H1 (cell line): ENCODE data around the gene SMYD3. TPM values are rescaled to one million over a fixed set of nuclear protein-coding genes. Genes with fewer than 3 reads are reported as not detected.

ENCODE experiments used
- CTCF ChIA-PET: fragments of 300-600 bp; sonication (Branson Sonifier 250); formaldehyde crosslinking; loops from one replicate; lab custom pipeline; 2021; ENCODE audit not compliant: partially characterized antibody; lab: Charles Lee
- POLR2A ChIA-PET: fragments of 300-600 bp; sonication (Branson Sonifier 250); formaldehyde crosslinking; loops from one replicate; lab custom pipeline; 2021; ENCODE audit warnings: inconsistent platforms; ENCODE audit not compliant: partially characterized antibody; lab: Charles Lee
- DNase-seq, 2 experiments: peaks; one replicate each; pipeline versions ENCODE4 v3.0.0 to v3.0.0-alpha.2; 2010 to 2022; ENCODE audit warnings: low spot score in 2 of 2, low read depth in 1 of 2, mixed read lengths in 1 of 2
- FAIRE-seq: peaks from 2 replicates; lab custom pipeline; 2011; peaks lifted over from hg19 to GRCh38; lab: Jason Lieb, UNC
- H2AFZ ChIP-seq: 2 replicates; pipeline ENCODE4 v1.8.1; 2012; ENCODE audit warnings: low read length, inconsistent platforms
- H2AK5ac ChIP-seq: 2 replicates; pipeline ENCODE4 v1.6.1; 2013; ENCODE audit warnings: low read depth, low read length
- H2BK120ac ChIP-seq: replicated peaks from 2 replicates; pipeline ENCODE3; 2013; ENCODE audit warnings: low read depth, low read length, inconsistent platforms
- H2BK12ac ChIP-seq: 2 replicates; pipeline ENCODE4 v1.6.1; 2013; ENCODE audit warnings: low read depth, low read length
- H2BK15ac ChIP-seq: 2 replicates; pipeline ENCODE4 v1.6.1; 2013; ENCODE audit warnings: low read length
- H2BK20ac ChIP-seq: 2 replicates; pipeline ENCODE4 v1.6.1; 2013; ENCODE audit warnings: low read length
- H2BK5ac ChIP-seq: 2 replicates; pipeline ENCODE4 v1.6.1; 2013; ENCODE audit warnings: low read depth, low read length
- H3K14ac ChIP-seq: 2 replicates; pipeline ENCODE4 v1.6.1; 2013; ENCODE audit warnings: inconsistent platforms; ENCODE audit not compliant: insufficient read length
- H3K18ac ChIP-seq: 2 replicates; pipeline ENCODE4 v1.6.1; 2013; ENCODE audit warnings: low read length; ENCODE audit errors: extremely low read depth
- H3K23ac ChIP-seq: 2 replicates; pipeline ENCODE4 v1.6.1; 2013; ENCODE audit warnings: inconsistent platforms; ENCODE audit not compliant: insufficient read length
- H3K23me2 ChIP-seq: 2 replicates; pipeline ENCODE4 v1.6.1; 2013; ENCODE audit warnings: low read depth, low read length
- H3K27ac ChIP-seq: 2 replicates; pipeline ENCODE4 v1.6.1; 2011; ENCODE audit warnings: low read depth, low read length, inconsistent platforms
- H3K27me3 ChIP-seq, 4 experiments: replicated peaks in 1 of 4; 1 replicate in 1 of 4; 2 replicates in 3 of 4; pipeline versions ENCODE4 v1.6.1 to v1.8.1; 2011 to 2013; ENCODE audit warnings: low read length in 3 of 4, mild to moderate bottlenecking in 3 of 4, inconsistent platforms in 2 of 4, mixed read lengths in 2 of 4, moderate library complexity in 1 of 4; ENCODE audit not compliant: control insufficient read depth in 3 of 4, insufficient read depth in 3 of 4; ENCODE audit errors: extremely low read depth in 1 of 4
- H3K36me3 ChIP-seq, 4 experiments: 2 replicates each; pipeline versions ENCODE4 v1.6.1 to v1.8.1; 2011 to 2013; ENCODE audit warnings: mild to moderate bottlenecking in 4 of 4, low read length in 3 of 4, moderate library complexity in 2 of 4, control low read depth in 1 of 4, inconsistent platforms in 1 of 4; ENCODE audit not compliant: insufficient read depth in 4 of 4, control insufficient read depth in 2 of 4
- H3K4ac ChIP-seq: replicated peaks from 2 replicates; pipeline ENCODE3; 2013; ENCODE audit warnings: low read length, low read depth, mixed read lengths, inconsistent platforms; ENCODE audit not compliant: insufficient read length
- H3K4me1 ChIP-seq, 4 experiments: replicated peaks in 1 of 4; 1 replicate in 1 of 4; 2 replicates in 3 of 4; pipeline versions ENCODE4 v1.6.1 to v1.8.1; 2011 to 2013; ENCODE audit warnings: low read length in 3 of 4, inconsistent platforms in 2 of 4, mixed read lengths in 1 of 4; ENCODE audit not compliant: insufficient read depth in 4 of 4, control insufficient read depth in 3 of 4
- H3K4me2 ChIP-seq, 2 experiments: 2 replicates each; pipeline versions ENCODE4 v1.6.1 to v1.8.1; 2011 to 2013; ENCODE audit warnings: low read depth in 2 of 2, low read length in 2 of 2, control low read depth in 1 of 2, inconsistent platforms in 1 of 2, mild to moderate bottlenecking in 1 of 2; ENCODE audit not compliant: insufficient read depth in 1 of 2
- H3K4me3 ChIP-seq, 4 experiments: fragments of 200-600, 300-600 bp in 1 of 4; sonication (generic), shearing (Covaris generic), sonication (Bioruptor Twin) in 1 of 4; 2 replicates each; pipeline versions ENCODE4 v1.5.1 to v1.8.1; 2011 to 2016; ENCODE audit warnings: low read length in 4 of 4, low read depth in 3 of 4, control low read depth in 2 of 4, inconsistent platforms in 2 of 4, mild to moderate bottlenecking in 2 of 4, mixed read lengths in 1 of 4, moderate library complexity in 1 of 4; ENCODE audit not compliant: insufficient read depth in 2 of 4; ENCODE audit errors: extremely low read depth in 1 of 4
- H3K56ac ChIP-seq: replicated peaks from 2 replicates; pipeline ENCODE3; 2013; ENCODE audit warnings: low read depth, mild to moderate bottlenecking, mixed read lengths, low read length, inconsistent platforms; ENCODE audit not compliant: insufficient read length
- H3K79me1 ChIP-seq: 2 replicates; pipeline ENCODE4 v1.6.1; 2013; ENCODE audit warnings: low read depth, low read length, control low read depth
- H3K79me2 ChIP-seq, 2 experiments: 2 replicates each; pipeline versions ENCODE4 v1.6.1 to v1.8.1; 2012 to 2013; ENCODE audit warnings: low read length in 2 of 2, mild to moderate bottlenecking in 2 of 2, inconsistent platforms in 1 of 2; ENCODE audit not compliant: insufficient read depth in 2 of 2, control insufficient read depth in 1 of 2
- H3K9ac ChIP-seq, 4 experiments: replicated peaks in 1 of 4; 1 replicate in 1 of 4; 2 replicates in 3 of 4; pipeline versions ENCODE4 v1.6.1 to v1.8.1; 2011 to 2013; ENCODE audit warnings: low read depth in 3 of 4, low read length in 3 of 4, control low read depth in 2 of 4, mild to moderate bottlenecking in 2 of 4, moderate library complexity in 2 of 4, inconsistent platforms in 1 of 4; ENCODE audit errors: extremely low read depth in 1 of 4
- H3K9me3 ChIP-seq, 2 experiments: 2 replicates each; pipeline versions ENCODE4 v1.6.1 to v1.8.1; 2012 to 2013; ENCODE audit warnings: mild to moderate bottlenecking in 2 of 2, moderate library complexity in 2 of 2, control low read depth in 1 of 2, inconsistent platforms in 1 of 2, low read depth in 1 of 2, low read length in 1 of 2, mixed read lengths in 1 of 2; ENCODE audit not compliant: insufficient read depth in 2 of 2
- H4K20me1 ChIP-seq, 2 experiments: replicated peaks in 1 of 2; 2 replicates each; pipeline versions ENCODE3 to v1.8.1; 2011 to 2013; ENCODE audit warnings: inconsistent platforms in 2 of 2, low read length in 2 of 2, mild to moderate bottlenecking in 1 of 2; ENCODE audit not compliant: insufficient read depth in 2 of 2, control insufficient read depth in 1 of 2
- H4K5ac ChIP-seq: 2 replicates; pipeline ENCODE4 v1.6.1; 2013; ENCODE audit warnings: low read length, low read depth, mixed read lengths, inconsistent platforms; ENCODE audit not compliant: insufficient read length
- H4K8ac ChIP-seq: 2 replicates; pipeline ENCODE4 v1.8.0; 2013; ENCODE audit warnings: mild to moderate bottlenecking, moderate library complexity, low read length, inconsistent platforms; ENCODE audit not compliant: insufficient read depth; ENCODE audit errors: extremely low read depth
- H4K91ac ChIP-seq: replicated peaks from 2 replicates; pipeline ENCODE3; 2013; ENCODE audit warnings: low read length, mixed read lengths, inconsistent platforms; ENCODE audit not compliant: insufficient read length
- BCL11A ChIP-seq, 2 experiments: IDR thresholded peaks; one replicate each; pipeline ENCODE4 v1.6.1; 2011; ENCODE audit warnings: low read depth in 2 of 2, low read length in 2 of 2, mild to moderate bottlenecking in 2 of 2
- CBX5 ChIP-seq: fragments of 300-800, 300-1000 bp; sonication (generic); IDR thresholded peaks from 2 replicates; pipeline ENCODE4 v1.7.1; 2016; ENCODE audit warnings: antibody characterized with exemption, low read length, low read depth
- CREB1 ChIP-seq: IDR thresholded peaks from 2 replicates; pipeline ENCODE4 v1.6.1; 2012; ENCODE audit warnings: inconsistent platforms
- E2F6 ChIP-seq: IDR thresholded peaks from 2 replicates; pipeline ENCODE4 v1.6.1; 2012; ENCODE audit warnings: inconsistent platforms
- EP300 ChIP-seq, 2 experiments: IDR thresholded peaks; 1 replicate in 1 of 2; 2 replicates in 1 of 2; pipeline ENCODE4 v1.6.1; 2011 to 2012; ENCODE audit warnings: low read depth in 2 of 2, low read length in 2 of 2, mild to moderate bottlenecking in 2 of 2, borderline replicate concordance in 1 of 2, inconsistent platforms in 1 of 2, moderate library complexity in 1 of 2
- FOSL1 ChIP-seq: IDR thresholded peaks from 2 replicates; pipeline ENCODE4 v1.6.1; 2011; ENCODE audit warnings: mild to moderate bottlenecking, low read depth, low read length, moderate library complexity; ENCODE audit not compliant: insufficient read depth
- GABPA ChIP-seq: IDR thresholded peaks from 2 replicates; pipeline ENCODE4 v1.6.1; 2011; ENCODE audit warnings: mild to moderate bottlenecking, low read length, moderate library complexity, borderline replicate concordance; ENCODE audit not compliant: insufficient read depth
- JUN ChIP-seq: IDR thresholded peaks from 2 replicates; pipeline ENCODE4 v1.6.1; 2011; ENCODE audit warnings: low read depth, mild to moderate bottlenecking, improper control_type of control experiment, low read length
- POLR2A ChIP-seq, 2 experiments: IDR thresholded peaks; 1 replicate in 1 of 2; 2 replicates in 1 of 2; pipeline ENCODE4 v1.6.1; 2011; ENCODE audit warnings: low read depth in 2 of 2, low read length in 2 of 2, mild to moderate bottlenecking in 2 of 2; ENCODE audit errors: control extremely low read depth in 1 of 2
- SAP30 ChIP-seq: fragments of 300-600 bp; sonication (generic); IDR thresholded peaks from 2 replicates; pipeline ENCODE4 v1.7.1; 2012; ENCODE audit warnings: low read length, moderate library complexity, mild to moderate bottlenecking, inconsistent platforms; ENCODE audit not compliant: insufficient read depth, insufficient replicate concordance
- SIRT6 ChIP-seq: IDR thresholded peaks from one replicate; pipeline ENCODE4 v1.7.1; 2012; ENCODE audit warnings: low read length, inconsistent platforms
- SUZ12 ChIP-seq: fragments of 200-600 bp; sonication (generic); IDR thresholded peaks from 2 replicates; pipeline ENCODE4 v1.6.1; 2012; ENCODE audit warnings: mild to moderate bottlenecking, inconsistent platforms, low read length, moderate library complexity, mixed read lengths
- TCF12 ChIP-seq: IDR thresholded peaks from 2 replicates; pipeline ENCODE4 v1.6.1; 2011; ENCODE audit warnings: low read depth, mild to moderate bottlenecking, low read length
- TEAD4 ChIP-seq: IDR thresholded peaks from 2 replicates; pipeline ENCODE4 v1.6.1; 2012; ENCODE audit warnings: low read depth, low read length, inconsistent platforms, mixed read lengths
- ZNF274 ChIP-seq: IDR thresholded peaks from 2 replicates; pipeline ENCODE4 v1.7.0; 2012; ENCODE audit warnings: low read length, borderline replicate concordance; ENCODE audit errors: extremely low read depth
- WGBS, 2 experiments: shearing (Covaris generic) in 1 of 2; methylation state at CpG; one replicate each; pipeline versions ENCODE4 v1.1.6 to v1.1.7; 2013 to 2015; ENCODE audit warnings: low lambda C conversion rate in 2 of 2, mixed read lengths in 2 of 2, inconsistent platforms in 1 of 2, low coverage in 1 of 2, missing lambda C conversion rate in 1 of 2; ENCODE audit not compliant: insufficient replicate concordance in 2 of 2, insufficient coverage in 1 of 2, insufficient read length in 1 of 2; ENCODE audit errors: extremely low coverage in 1 of 2, missing lambda C conversion rate in 1 of 2; 5-methylcytosine and 5-hydroxymethylcytosine counted together
- polyA plus RNA-seq, 7 experiments: library from polyadenylated mRNA; depleted of rRNA in 3 of 7; stranded (reverse) in 5 of 7; unstranded in 2 of 7; fragments of >200 nt in 5 of 7; fragments of 200-250 nt in 2 of 7; gene quantifications; 1 replicate in 5 of 7; 2 replicates in 1 of 7; 4 replicates in 1 of 7; pipeline versions ENCODE4 v1.2.1 to v1.2.3, GENCODE V29; 2011 to 2013; ENCODE audit warnings: missing spikeins in 2 of 7, mixed read lengths in 2 of 7
- total RNA-seq: library from RNA; stranded (reverse); fragmentation: NEBNext Ultra II Directional; extraction: Animal tissue kit (Norgen Biotek cat#: 25700); gene quantifications from 2 replicates; pipeline ENCODE4 v1.2.1, GENCODE V29; 2021

SMYD3 gene
- total and polyA plus RNA-seq, 2 of the 8 experiments (the other 6 are each of a cell fraction or from before 2014, with no cell fraction given): 17.3 to 25.4 TPM

- POLR2A ChIA-PET: no interaction called here
- Histone ChIP-seq H2BK12ac (no peak overlapping the region), H2BK15ac (no peak overlapping the region), H4K8ac (no peak overlapping the region), H4K20me1 (no peaks in the 10 kb centered on the region), H3K27me3 (no peaks in the 10 kb centered on the region), H4K91ac (no peak overlapping the region), H3K56ac (no peak overlapping the region), H3K27ac (no peak overlapping the region), H3K18ac (no peak overlapping the region), H2BK120ac (no peak overlapping the region), H3K4me3 (no peak overlapping the region), H3K23ac (no peak overlapping the region), H2AK5ac (no peak overlapping the region), H2AFZ (no peak overlapping the region), H3K4ac (no peak overlapping the region), H3K23me2 (no peaks in the 10 kb centered on the region), H3K79me1 (no peaks in the 10 kb centered on the region; the same call in 1 of the 2 replicates), H2BK5ac (no peak overlapping the region), H3K14ac (no peak overlapping the region), H3K4me1 (no peaks in the 10 kb centered on the region), H2BK20ac (no peak overlapping the region), H3K9ac (no peak overlapping the region), H3K36me3 (no peaks in the 10 kb centered on the region), H3K4me2 (no peak overlapping the region), H3K9me3 (no peaks in the 10 kb centered on the region), H4K5ac (no peak overlapping the region), H3K79me2 (peaks cover 0 to 2% of the 10 kb centered on the region in 2 experiments; a peak in 1 of 4 replicates)
- CTCF ChIA-PET: no interaction called here
- WGBS, 2 experiments: 89% methylated on average over 2 of the region's 2 CpGs; no CpG with 5 or more reads in 1 of the 2 experiments
- DNase-seq (no peak), FAIRE-seq (no peak)
- TF ChIP-seq E2F6: no peak
- TF ChIP-seq SIRT6: no peak
- no peak for TF ChIP-seq TCF12
- no peak for TF ChIP-seq EP300 (IDR thresholded peaks at IDR 0.05; ENCODE audit: borderline replicate concordance in 1 of 2, low read depth in 2 of 2, low read length in 2 of 2)
- TF ChIP-seq FOSL1: no peak
- no peak for TF ChIP-seq JUN
- TF ChIP-seq SUZ12: no peak
- TF ChIP-seq POLR2A (IDR thresholded peaks at IDR 0.05; ENCODE audit: control extremely low read depth in 1 of 2, low read depth in 2 of 2, low read length in 2 of 2): no peak
- TF ChIP-seq CREB1: no peak
- TF ChIP-seq TEAD4: no peak
- TF ChIP-seq BCL11A (IDR thresholded peaks at IDR 0.05; ENCODE audit: low read depth in 2 of 2, low read length in 2 of 2): no peak
- no peak for TF ChIP-seq CBX5
- TF ChIP-seq SAP30: no peak
- no peak for TF ChIP-seq ZNF274
- no peak for TF ChIP-seq GABPA
These were observed 28.0 kb downstream of the SMYD3 start for GRCh38 chr1:246479061-246479460.
